ENCODE results near the gene JMJD4.

The JMJD4 gene

GRCh38 chr1:227769047-227769935, 34.2 kb upstream of the JMJD4 start:
- DNase-seq (ENCODE audit: low read depth, low spot score): no peak

DNA sequence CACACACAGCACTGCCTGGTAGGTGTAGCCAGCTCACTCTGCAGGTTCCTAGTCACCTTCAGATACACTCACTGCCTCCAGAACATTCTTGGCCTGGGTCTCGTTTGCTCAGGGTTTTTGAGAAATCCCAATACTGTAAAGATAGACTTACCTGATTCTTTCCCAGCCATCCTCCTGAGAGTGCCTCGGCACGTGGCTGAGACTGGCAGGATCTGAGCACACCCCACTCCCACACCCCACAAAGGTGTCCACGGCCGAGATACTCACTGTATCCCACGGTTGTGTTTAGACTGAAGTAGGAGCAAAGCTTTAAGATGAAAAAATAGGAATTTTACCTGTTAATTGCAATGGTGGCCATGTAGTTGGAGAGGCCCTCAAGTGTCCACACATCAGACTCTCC, 33.5 kb upstream of the JMJD4 start:
- no peak for DNase-seq (ENCODE audit: low read depth, low spot score)

- no peak for DNase-seq (ENCODE audit: low read depth, low spot score)
Measured at GRCh38 chr1:227768125-227768439, 33.0 kb upstream of the JMJD4 start.

- no peak for DNase-seq (ENCODE audit: low read depth, low spot score)
Measured at GRCh38 chr1:227767401-227768124, 32.5 kb upstream of the JMJD4 start.

GRCh38 chr1:227766653-227767277, 31.7 kb upstream of the JMJD4 start:
- no peak for DNase-seq (ENCODE audit: low read depth, low spot score)

- DNase-seq (ENCODE audit: low read depth, low spot score): peak; percentile 21
Measured at GRCh38 chr1:227766015-227766634, 31.0 kb upstream of the JMJD4 start.

DNA sequence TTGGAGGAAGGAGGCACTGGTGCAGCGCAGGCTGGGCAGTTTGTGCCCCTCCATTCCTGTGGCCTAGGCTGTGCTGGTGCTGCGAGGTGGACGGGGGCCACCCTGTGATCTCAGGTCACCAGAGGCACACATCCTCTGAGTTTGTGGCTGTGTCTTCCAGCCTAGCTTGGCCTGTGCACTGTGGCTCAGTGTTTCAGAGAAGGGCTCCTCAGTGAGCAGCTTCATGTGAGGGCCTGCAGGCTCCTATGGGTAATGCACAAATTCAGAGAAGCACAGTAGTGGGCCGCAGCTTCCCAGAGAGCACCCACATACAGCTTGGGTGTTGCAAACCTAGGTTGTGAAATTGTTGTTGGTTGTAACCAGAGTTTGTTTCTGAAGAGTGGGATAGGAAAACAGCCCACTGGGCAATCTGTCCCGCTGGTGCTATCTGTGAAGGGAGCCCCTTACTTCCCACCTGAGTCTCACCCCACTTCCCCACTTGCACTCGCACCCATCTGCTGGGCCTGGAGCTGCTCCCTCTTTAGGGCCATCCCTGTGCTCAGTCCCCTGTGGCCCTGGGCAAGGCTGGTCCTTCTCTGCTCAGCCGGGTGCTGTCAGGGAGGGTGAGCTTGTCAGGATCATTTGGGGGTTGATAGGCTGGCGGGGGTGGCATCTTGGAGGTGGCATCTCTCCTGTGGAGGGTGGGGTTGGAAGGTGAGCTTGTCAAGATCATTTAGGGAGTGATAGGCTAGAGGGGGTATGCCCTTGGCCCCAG, 30.3 kb upstream of the JMJD4 start:
- DNase-seq (ENCODE audit: low read depth, low spot score): no peak

GRCh38 chr1:227764019-227764391, 28.9 kb upstream of the JMJD4 start:
- no peak for DNase-seq (ENCODE audit: low read depth, low spot score)

- no peak for DNase-seq (ENCODE audit: low read depth, low spot score)
Measured at GRCh38 chr1:227763246-227764018, 28.3 kb upstream of the JMJD4 start.

- DNase-seq (ENCODE audit: low read depth, low spot score): peak; percentile 62
Measured at GRCh38 chr1:227762231-227762911, 27.3 kb upstream of the JMJD4 start.

DNA sequence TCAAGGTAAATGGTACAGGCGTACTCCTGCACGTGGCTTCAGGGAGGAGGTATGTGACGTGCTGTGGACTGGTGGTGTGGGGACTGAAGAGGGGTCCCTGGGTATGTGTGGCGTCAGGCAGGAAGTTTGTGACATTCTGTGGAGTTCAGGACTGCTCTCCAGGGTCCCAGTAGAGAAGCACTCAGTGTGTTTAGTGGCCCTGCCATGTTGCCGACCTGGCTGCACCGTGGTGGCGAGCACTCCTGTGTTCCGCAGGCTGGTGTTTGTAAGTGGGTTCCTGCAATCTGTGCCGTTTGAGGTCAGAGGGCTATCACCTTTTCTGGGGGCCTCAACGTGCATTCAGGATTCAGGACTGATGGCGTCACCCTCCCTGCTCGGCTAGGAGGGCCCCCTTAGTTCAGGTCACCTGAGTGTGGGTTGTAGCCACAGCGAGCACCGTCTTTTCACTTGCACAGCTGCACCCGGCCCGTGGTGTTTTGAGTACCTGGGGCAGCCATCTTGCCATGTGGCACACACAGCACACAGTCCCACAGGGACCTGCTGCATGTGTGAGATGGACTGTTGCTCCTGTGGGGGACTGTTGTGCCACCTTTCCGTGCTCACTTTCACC, 26.6 kb upstream of the JMJD4 start:
- no peak for DNase-seq (ENCODE audit: low read depth, low spot score)

DNA sequence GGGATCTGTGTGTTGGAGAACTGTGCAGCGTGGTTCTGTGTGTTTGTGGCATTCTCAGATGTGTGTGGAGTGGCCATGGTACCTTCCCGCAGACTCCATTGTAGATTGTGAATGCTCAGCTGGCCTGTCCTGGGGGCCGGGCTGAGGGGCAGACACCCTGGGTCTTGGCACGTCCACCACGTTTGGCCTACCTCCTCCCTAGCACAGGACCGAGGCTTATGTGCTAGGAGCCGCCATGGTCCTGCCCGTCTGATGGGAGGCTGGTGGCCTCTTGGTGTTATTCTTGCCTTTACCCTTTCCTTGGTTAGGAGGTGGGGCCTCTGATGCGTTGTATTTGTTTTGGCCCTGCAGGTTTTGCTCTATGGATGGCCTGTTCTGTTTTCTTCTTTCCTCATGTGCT, 25.3 kb upstream of the JMJD4 start:
- DNase-seq (ENCODE audit: low read depth, low spot score): no peak

DNA sequence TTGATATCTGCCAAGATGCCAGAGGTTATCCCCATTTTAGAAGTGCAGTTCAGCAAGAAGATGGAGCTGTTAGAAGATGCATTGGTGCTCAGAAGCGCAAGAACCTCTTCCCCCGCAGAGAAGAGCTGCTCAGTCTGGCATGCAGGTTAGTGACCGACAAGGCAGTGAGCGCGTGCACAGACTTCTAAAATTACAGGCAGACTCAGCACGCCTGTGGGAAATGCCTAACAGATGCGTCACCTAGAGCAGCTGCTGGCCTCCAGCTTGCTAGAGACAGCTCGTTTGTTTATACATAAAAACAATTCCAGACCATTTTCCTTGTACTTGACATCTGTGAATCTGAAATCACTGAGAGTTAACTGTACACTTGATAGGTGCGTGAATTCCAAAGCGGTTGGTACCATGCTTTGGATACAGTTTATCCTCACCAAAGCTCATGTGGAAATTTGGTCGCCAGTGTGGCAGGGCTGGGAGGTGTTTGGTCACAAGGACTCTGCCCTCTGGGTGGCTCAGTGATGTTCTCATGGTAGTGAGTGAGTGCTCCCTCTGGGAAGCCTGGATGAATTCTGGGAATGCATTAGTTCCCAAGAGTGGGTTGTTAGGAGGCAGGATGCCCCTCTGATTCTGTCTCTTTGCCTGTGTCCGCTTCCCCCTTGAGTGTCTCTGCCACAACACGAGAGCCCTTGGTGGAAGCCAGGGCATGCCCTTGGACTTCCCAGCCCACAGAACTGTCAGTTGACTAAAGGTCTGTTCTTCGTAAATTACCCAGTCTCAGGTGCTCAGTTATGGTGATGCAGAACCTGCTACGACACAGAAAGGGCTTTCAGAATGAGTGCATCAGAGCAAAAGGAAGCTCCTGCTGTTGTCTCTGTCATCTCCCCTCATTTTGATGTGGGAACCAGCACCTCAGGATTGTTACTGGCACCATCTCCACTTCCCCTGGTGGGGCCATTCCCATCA, 24.5 kb upstream of the JMJD4 start:
- DNase-seq (ENCODE audit: low read depth, low spot score): no peak

GRCh38 chr1:227758366-227758765, 23.3 kb upstream of the JMJD4 start:
- DNase-seq (ENCODE audit: low read depth, low spot score): no peak

GRCh38 chr1:227757781-227758180, 22.7 kb upstream of the JMJD4 start:
- DNase-seq (ENCODE audit: low read depth, low spot score): no peak

- no peak for DNase-seq (ENCODE audit: low read depth, low spot score)
Measured at GRCh38 chr1:227756172-227756959, 21.3 kb upstream of the JMJD4 start.

GRCh38 chr1:227754958-227755357, 19.9 kb upstream of the JMJD4 start:
- no peak for DNase-seq (ENCODE audit: low read depth, low spot score)

All from activated naive CD8-positive, alpha-beta T cell treated with anti-CD3 and anti-CD28 coated beads, Interleukin-2, amount 50 U/mL, for 16 hours (primary cell).